ENCODE data around the gene BMPR1B. TPM values are rescaled to one million over a fixed set of nuclear protein-coding genes. Genes with fewer than 3 reads are reported as not detected.

Gene BMPR1B
- total RNA-seq, 1 experiment from 2014 or later: not detected

GRCh38 chr4:95118497-95118896, 360.7 kb downstream of the BMPR1B start:
- no peak overlapping the region for H3K27ac ChIP-seq (ENCODE audit: low read depth, low read length)
- ATAC-seq: no peak
- BruUV-seq (replicated peaks): no TSS peak
- no peak overlapping the region for H3K4me2 ChIP-seq (ENCODE audit: low read length)
- intact Hi-C loops (cut with micrococcal nuclease): loop anchor here (10.0 kb wide), 1 partner anchor 814 kb away; no protein-coding TSS in a partner anchor
- H3K4me3 ChIP-seq (replicated peaks in 1 of 2; ENCODE audit: low read depth in 1 of 2, low read length in 2 of 2): no peak overlapping the region
- H3K79me2 ChIP-seq (ENCODE audit: insufficient read depth, low read length): no peaks in the 10 kb centered on the region
- H3K36me3 ChIP-seq (ENCODE audit: control insufficient read depth in 1 of 2, insufficient read depth in 2 of 2, low read length in 2 of 2): no peaks in the 10 kb centered on the region
- H3K27me3 ChIP-seq (ENCODE audit: insufficient read depth, low read length): no peaks in the 10 kb centered on the region
- ChIA-PET RAD21 (ENCODE audit: low non-redundant PET in 1 of 2, low total read pairs in 2 of 2, uncharacterized antibody in 2 of 2, unreplicated experiment in 2 of 2) (no interaction called here), POLR2A (no interaction called here), CTCF (interaction anchor here (1.0 kb wide), 1 partner anchor 13 kb away, joined by 3 read pairs; no protein-coding TSS in a partner anchor)
- H2AFZ ChIP-seq (ENCODE audit: low read depth, low read length, poor library complexity, severe bottlenecking): no peak overlapping the region
- H3K9me2 ChIP-seq (ENCODE audit: insufficient read depth): no peaks in the 10 kb centered on the region
- no peak overlapping the region for H3K9ac ChIP-seq (ENCODE audit: low read length)
- no peaks in the 10 kb centered on the region for H3K4me1 ChIP-seq (ENCODE audit: control insufficient read depth in 1 of 2, insufficient read depth in 2 of 2, low read length in 2 of 2)
- no peaks in the 10 kb centered on the region for H3K9me3 ChIP-seq (ENCODE audit: control insufficient read depth in 1 of 2, insufficient read depth in 1 of 2, low read depth in 1 of 2, low read length in 2 of 2)
- DNase-seq (ENCODE audit: low read depth, low spot score): no peak
- H4K20me1 ChIP-seq (ENCODE audit: insufficient read depth): no peaks in the 10 kb centered on the region
- no peak for TF ChIP-seq SRF (IDR thresholded peaks at IDR 0.05; ENCODE audit: low read depth)
- no peak for TF ChIP-seq FOSL1 (IDR thresholded peaks at IDR 0.05; ENCODE audit: low read depth)

GRCh38 chr4:95120456-95120855, 362.7 kb downstream of the BMPR1B start:
- Histone ChIP-seq H3K4me1 (ENCODE audit: control insufficient read depth in 1 of 2, insufficient read depth in 2 of 2, low read length in 2 of 2) (no peaks in the 10 kb centered on the region), H2AFZ (ENCODE audit: low read depth, low read length, poor library complexity, severe bottlenecking) (no peak overlapping the region), H3K79me2 (ENCODE audit: insufficient read depth, low read length) (no peaks in the 10 kb centered on the region), H3K9me3 (ENCODE audit: control insufficient read depth in 1 of 2, insufficient read depth in 1 of 2, low read depth in 1 of 2, low read length in 2 of 2) (no peaks in the 10 kb centered on the region), H3K27ac (ENCODE audit: low read depth, low read length) (no peak overlapping the region), H4K20me1 (ENCODE audit: insufficient read depth) (no peaks in the 10 kb centered on the region), H3K4me3 (replicated peaks in 1 of 2; ENCODE audit: low read depth in 1 of 2, low read length in 2 of 2) (no peak overlapping the region), H3K9ac (ENCODE audit: low read length) (no peak overlapping the region), H3K27me3 (ENCODE audit: insufficient read depth, low read length) (no peaks in the 10 kb centered on the region), H3K9me2 (ENCODE audit: insufficient read depth) (no peaks in the 10 kb centered on the region), H3K36me3 (ENCODE audit: control insufficient read depth in 1 of 2, insufficient read depth in 2 of 2, low read length in 2 of 2) (no peaks in the 10 kb centered on the region), H3K4me2 (ENCODE audit: low read length) (no peak overlapping the region)
- RAD21 ChIA-PET (ENCODE audit: low non-redundant PET in 1 of 2, low total read pairs in 2 of 2, uncharacterized antibody in 2 of 2, unreplicated experiment in 2 of 2): no interaction called here
- ATAC-seq (no peak), DNase-seq (ENCODE audit: low read depth, low spot score) (no peak)
- POLR2A ChIA-PET: no interaction called here
- intact Hi-C loops (cut with micrococcal nuclease): loop anchor here (10.0 kb wide), 1 partner anchor 1326 kb away; no protein-coding TSS in a partner anchor
- no TSS peak for BruUV-seq (replicated peaks)
- TF ChIP-seq POLR2AphosphoS5 (IDR thresholded peaks at IDR 0.05; ENCODE audit: low read depth, low read length): no peak
- TF ChIP-seq JUND (IDR thresholded peaks at IDR 0.05): no peak
- TF ChIP-seq FOSL1 (IDR thresholded peaks at IDR 0.05; ENCODE audit: low read depth): no peak
- TF ChIP-seq POLR2A (IDR thresholded peaks at IDR 0.05; ENCODE audit: borderline replicate concordance, extremely low read depth, insufficient read depth, insufficient read length): no peak
- no peak for TF ChIP-seq SRF (IDR thresholded peaks at IDR 0.05; ENCODE audit: low read depth)
- TF ChIP-seq YY1 (IDR thresholded peaks at IDR 0.05; ENCODE audit: extremely low read depth, insufficient replicate concordance, low read depth, low read length): no peak
- TF ChIP-seq CBX3 (IDR thresholded peaks at IDR 0.05; ENCODE audit: low read depth): no peak
- TF ChIP-seq ZNF274 (IDR thresholded peaks at IDR 0.05; ENCODE audit: low read depth, low read length): no peak
- TF ChIP-seq EGR1 (IDR thresholded peaks at IDR 0.05; ENCODE audit: low read depth): no peak
- no peak for TF ChIP-seq ZBTB33 (IDR thresholded peaks at IDR 0.05; ENCODE audit: extremely low read depth, insufficient replicate concordance, low read length)
- no peak for TF ChIP-seq ZFX (IDR thresholded peaks at IDR 0.05)
- TF ChIP-seq RAD21 (IDR thresholded peaks at IDR 0.05; ENCODE audit: low read depth): no peak
- TF ChIP-seq REST (IDR thresholded peaks at IDR 0.05; ENCODE audit: low read depth): no peak
- no peak for TF ChIP-seq ATF3 (IDR thresholded peaks at IDR 0.05)
- no peak for TF ChIP-seq SP1 (IDR thresholded peaks at IDR 0.05; ENCODE audit: low read depth)
- no peak for TF ChIP-seq TCF7L2 (IDR thresholded peaks at IDR 0.05; ENCODE audit: borderline replicate concordance, extremely low read depth, insufficient read depth, insufficient read length)
- TF ChIP-seq CEBPB (IDR thresholded peaks at IDR 0.05; ENCODE audit: low read depth): no peak
- CTCF ChIA-PET: no interaction called here

Data from HCT116 (cell line).